ENCODE measurements around the gene PIM1.
"Not testable (repeated sequence)": the region's sequence is repeated elsewhere in the genome, so short reads cannot be mapped to it uniquely, and the experiment has no call there.

GRCh38 chr6:37185949-37186720, 16.2 kb downstream of the PIM1 start:
- not testable (repeated sequence) for TF ChIP-seq EZH2 (IDR thresholded peaks at IDR 0.05); POLR2AphosphoS5 (IDR thresholded peaks at IDR 0.05; ENCODE audit: borderline replicate concordance, low read depth, low read length)
